Measurements from ENCODE around the gene PHOSPHO2. TPM values are rescaled to one million over a fixed set of nuclear protein-coding genes. Genes with fewer than 3 reads are reported as not detected.

Gene PHOSPHO2
- total and polyA plus RNA-seq, 4 donors: 3.4 to 13.4 (median 4.5) TPM

- Histone ChIP-seq H3K4me1 (ENCODE audit: control insufficient read depth in 1 of 2, insufficient read depth in 2 of 2, low read length in 2 of 2) (no peaks in the 10 kb centered on the region), H3K4me3 (ENCODE audit: low read length in 2 of 2) (no peak overlapping the region), H3K27ac (ENCODE audit: low read depth in 1 of 2, low read length in 2 of 2) (no peak overlapping the region), H3K9me3 (ENCODE audit: control insufficient read depth, low read length) (no peaks in the 10 kb centered on the region), H3K27me3 (ENCODE audit: control insufficient read depth in 1 of 2, insufficient read depth in 2 of 2, low read length in 1 of 2) (no peaks in the 10 kb centered on the region), H3K36me3 (ENCODE audit: control insufficient read depth in 1 of 2, insufficient read depth in 2 of 2, low read length in 1 of 2) (no peaks in the 10 kb centered on the region)
- DNase-seq (no peak), ATAC-seq (ENCODE audit: low FRiP score) (peak; percentile 8)
- intact Hi-C loops (cut with DNase I): no loop called here
- 61 to 68% methylated on average over 12 of the region's 12 CpGs for WGBS, 2 donors
These were observed 22.1 kb downstream of the PHOSPHO2 start for GRCh38 chr2:169716238-169716886.

- DNase-seq (no peak), ATAC-seq (ENCODE audit: low FRiP score) (no peak)
- no peak overlapping the region for H3K4me3 ChIP-seq (ENCODE audit: low read length in 2 of 2)
- no peaks in the 10 kb centered on the region for H3K36me3 ChIP-seq (ENCODE audit: control insufficient read depth in 1 of 2, insufficient read depth in 2 of 2, low read length in 1 of 2)
- no peaks in the 10 kb centered on the region for H3K4me1 ChIP-seq (ENCODE audit: control insufficient read depth in 1 of 2, insufficient read depth in 2 of 2, low read length in 2 of 2)
- H3K27ac ChIP-seq (ENCODE audit: low read depth in 1 of 2, low read length in 2 of 2): no peak overlapping the region
- no peaks in the 10 kb centered on the region for H3K9me3 ChIP-seq (ENCODE audit: control insufficient read depth, low read length)
- intact Hi-C loops (cut with DNase I): no loop called here
- 80 to 83% methylated on average over 12 of the region's 12 CpGs for WGBS, 2 donors
- H3K27me3 ChIP-seq (ENCODE audit: control insufficient read depth in 1 of 2, insufficient read depth in 2 of 2, low read length in 1 of 2): no peaks in the 10 kb centered on the region
These were observed 22.8 kb downstream of the PHOSPHO2 start for GRCh38 chr2:169716938-169717690.

DNA sequence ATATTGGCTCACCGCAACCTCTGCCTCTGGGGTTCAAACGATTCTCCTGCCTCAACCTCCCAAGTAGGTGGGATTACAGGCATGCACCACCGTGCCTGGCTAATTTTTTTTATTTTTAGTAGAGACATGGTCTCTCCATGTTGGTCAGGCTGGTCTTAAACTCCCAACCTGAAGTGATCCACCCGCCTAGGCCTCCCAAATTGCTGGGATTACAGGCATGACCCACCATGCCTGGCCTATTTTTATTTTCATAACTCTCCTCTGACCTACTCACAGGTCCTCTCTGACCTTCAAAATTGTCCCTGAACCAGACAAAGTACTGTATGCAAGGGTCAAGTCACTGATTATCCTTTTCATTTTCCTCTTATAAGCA lies 23.4 kb downstream of the PHOSPHO2 start:
- H3K27ac ChIP-seq (ENCODE audit: low read depth in 1 of 2, low read length in 2 of 2): no peak overlapping the region
- no peak for ATAC-seq (ENCODE audit: low FRiP score)
- intact Hi-C loops (cut with DNase I): no loop called here
- H3K27me3 ChIP-seq (ENCODE audit: control insufficient read depth in 1 of 2, insufficient read depth in 2 of 2, low read length in 1 of 2): no peaks in the 10 kb centered on the region
- DNase-seq: no peak
- 77 to 91% methylated on average over 4 of the region's 4 CpGs for WGBS, 2 donors
- H3K36me3 ChIP-seq (ENCODE audit: control insufficient read depth in 1 of 2, insufficient read depth in 2 of 2, low read length in 1 of 2): no peaks in the 10 kb centered on the region
- H3K4me3 ChIP-seq (ENCODE audit: low read length in 2 of 2): no peak overlapping the region
- H3K9me3 ChIP-seq (ENCODE audit: control insufficient read depth, low read length): no peaks in the 10 kb centered on the region
- no peaks in the 10 kb centered on the region for H3K4me1 ChIP-seq (ENCODE audit: control insufficient read depth in 1 of 2, insufficient read depth in 2 of 2, low read length in 2 of 2)

DNA sequence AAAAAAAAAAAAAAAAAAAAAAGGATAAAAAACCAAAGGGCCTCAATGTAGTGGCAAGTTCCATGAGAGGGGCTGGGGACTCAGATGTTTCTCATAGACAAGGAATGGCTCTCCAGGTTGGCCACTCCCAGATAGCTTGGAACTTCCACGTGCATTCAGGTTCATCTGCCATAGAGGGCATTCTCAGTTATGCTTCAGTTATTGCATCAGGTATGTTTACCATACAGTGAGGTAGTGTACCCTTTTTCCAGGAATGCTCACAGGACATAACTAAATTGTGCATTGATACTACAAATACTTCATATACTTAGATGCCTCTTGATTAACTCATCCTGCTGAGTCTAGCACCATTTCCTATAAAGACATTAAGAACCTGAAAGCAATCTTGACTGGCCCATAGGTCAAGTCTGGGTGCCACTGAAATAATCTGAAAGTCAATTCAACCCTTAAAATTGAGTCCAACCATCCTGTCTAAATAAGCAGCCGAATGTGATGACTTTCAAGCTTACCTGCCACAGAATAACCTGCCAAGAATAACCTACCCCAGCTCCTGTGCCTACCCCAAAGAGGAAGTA lies 24.7 kb downstream of the PHOSPHO2 start:
- no peaks in the 10 kb centered on the region for H3K9me3 ChIP-seq (ENCODE audit: control insufficient read depth, low read length)
- H3K4me3 ChIP-seq (ENCODE audit: low read length in 2 of 2): no peak overlapping the region
- H3K36me3 ChIP-seq (ENCODE audit: control insufficient read depth in 1 of 2, insufficient read depth in 2 of 2, low read length in 1 of 2): no peaks in the 10 kb centered on the region
- WGBS, 2 donors: 82 to 97% methylated on average over 2 of the region's 2 CpGs
- ATAC-seq (ENCODE audit: low FRiP score) (no peak), DNase-seq (no peak)
- intact Hi-C loops (cut with DNase I): no loop called here
- H3K27ac ChIP-seq (ENCODE audit: low read depth in 1 of 2, low read length in 2 of 2): no peak overlapping the region
- no peaks in the 10 kb centered on the region for H3K4me1 ChIP-seq (ENCODE audit: control insufficient read depth in 1 of 2, insufficient read depth in 2 of 2, low read length in 2 of 2)
- H3K27me3 ChIP-seq (ENCODE audit: control insufficient read depth in 1 of 2, insufficient read depth in 2 of 2, low read length in 1 of 2): no peaks in the 10 kb centered on the region

- no peaks in the 10 kb centered on the region for H3K27me3 ChIP-seq (ENCODE audit: control insufficient read depth in 1 of 2, insufficient read depth in 2 of 2, low read length in 1 of 2)
- intact Hi-C loops (cut with DNase I): no loop called here
- H3K4me3 ChIP-seq (ENCODE audit: low read length in 2 of 2): no peak overlapping the region
- no peaks in the 10 kb centered on the region for H3K9me3 ChIP-seq (ENCODE audit: control insufficient read depth, low read length)
- H3K4me1 ChIP-seq (ENCODE audit: control insufficient read depth in 1 of 2, insufficient read depth in 2 of 2, low read length in 2 of 2): no peaks in the 10 kb centered on the region
- no peak overlapping the region for H3K27ac ChIP-seq (ENCODE audit: low read depth in 1 of 2, low read length in 2 of 2)
- DNase-seq (no peak), ATAC-seq (ENCODE audit: low FRiP score) (no peak)
- no peaks in the 10 kb centered on the region for H3K36me3 ChIP-seq (ENCODE audit: control insufficient read depth in 1 of 2, insufficient read depth in 2 of 2, low read length in 1 of 2)
- 70 to 75% methylated on average over 3 of the region's 3 CpGs for WGBS, 2 donors
These were observed 26.7 kb downstream of the PHOSPHO2 start for GRCh38 chr2:169721016-169721415.

DNA sequence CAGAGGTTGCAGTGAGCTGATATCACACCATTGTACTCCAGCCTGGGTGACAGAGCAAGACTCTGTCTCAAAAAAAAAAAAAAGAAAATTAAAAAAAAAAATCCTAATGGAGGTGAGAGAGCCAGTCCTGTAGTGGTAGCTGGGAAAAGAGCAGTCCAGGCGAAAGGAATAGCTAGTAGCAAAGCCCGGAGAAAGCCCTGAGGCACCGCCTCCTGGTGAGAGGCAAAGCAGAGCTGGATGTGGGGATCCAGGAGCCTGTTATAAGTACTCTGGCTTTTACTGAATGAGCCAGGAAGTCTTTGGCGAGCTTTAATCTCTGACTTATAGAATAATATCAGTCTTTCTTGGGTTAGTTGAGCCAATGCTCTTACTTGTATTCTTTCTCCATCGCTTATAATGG lies 32.8 kb downstream of the PHOSPHO2 start:
- intact Hi-C loops (cut with DNase I): no loop called here
- Histone ChIP-seq H3K4me3 (ENCODE audit: low read length in 2 of 2) (no peak overlapping the region), H3K36me3 (ENCODE audit: control insufficient read depth in 1 of 2, insufficient read depth in 2 of 2, low read length in 1 of 2) (no peaks in the 10 kb centered on the region), H3K27ac (ENCODE audit: low read depth in 1 of 2, low read length in 2 of 2) (no peak overlapping the region), H3K27me3 (ENCODE audit: control insufficient read depth in 1 of 2, insufficient read depth in 2 of 2, low read length in 1 of 2) (no peaks in the 10 kb centered on the region), H3K9me3 (ENCODE audit: control insufficient read depth, low read length) (no peaks in the 10 kb centered on the region), H3K4me1 (ENCODE audit: control insufficient read depth in 1 of 2, insufficient read depth in 2 of 2, low read length in 2 of 2) (no peaks in the 10 kb centered on the region)
- DNase-seq (no peak), ATAC-seq (ENCODE audit: low FRiP score) (no peak)
- 70 to 74% methylated on average over 5 of the region's 5 CpGs for WGBS, 2 donors

GRCh38 chr2:169729274-169729605 lies 35.0 kb downstream of the PHOSPHO2 start:
- no peak overlapping the region for H3K27ac ChIP-seq (ENCODE audit: low read depth in 1 of 2, low read length in 2 of 2)
- H3K36me3 ChIP-seq (ENCODE audit: control insufficient read depth in 1 of 2, insufficient read depth in 2 of 2, low read length in 1 of 2): no peaks in the 10 kb centered on the region
- H3K4me3 ChIP-seq (ENCODE audit: low read length in 2 of 2): no peak overlapping the region
- ATAC-seq (ENCODE audit: low FRiP score) (no peak), DNase-seq (no peak)
- no peaks in the 10 kb centered on the region for H3K4me1 ChIP-seq (ENCODE audit: control insufficient read depth in 1 of 2, insufficient read depth in 2 of 2, low read length in 2 of 2)
- no peaks in the 10 kb centered on the region for H3K9me3 ChIP-seq (ENCODE audit: control insufficient read depth, low read length)
- intact Hi-C loops (cut with DNase I): no loop called here
- 97 to 100% methylated on average over 1 of the region's 1 CpG for WGBS, 2 donors
- H3K27me3 ChIP-seq (ENCODE audit: control insufficient read depth in 1 of 2, insufficient read depth in 2 of 2, low read length in 1 of 2): no peaks in the 10 kb centered on the region

- H3K27ac ChIP-seq (ENCODE audit: low read depth in 1 of 2, low read length in 2 of 2): no peak overlapping the region
These were observed 37.8 kb downstream of the PHOSPHO2 start for GRCh38 chr2:169732075-169732474.

More at GRCh38 chr2:169732075-169732474, 37.8 kb downstream of the PHOSPHO2 start:
- DNase-seq (no peak), ATAC-seq (ENCODE audit: low FRiP score) (no peak)
- Histone ChIP-seq H3K27me3 (ENCODE audit: control insufficient read depth in 1 of 2, insufficient read depth in 2 of 2, low read length in 1 of 2) (no peaks in the 10 kb centered on the region), H3K4me3 (ENCODE audit: low read length in 2 of 2) (no peak overlapping the region), H3K36me3 (ENCODE audit: control insufficient read depth in 1 of 2, insufficient read depth in 2 of 2, low read length in 1 of 2) (no peaks in the 10 kb centered on the region), H3K4me1 (ENCODE audit: control insufficient read depth in 1 of 2, insufficient read depth in 2 of 2, low read length in 2 of 2) (no peaks in the 10 kb centered on the region), H3K9me3 (ENCODE audit: control insufficient read depth, low read length) (no peaks in the 10 kb centered on the region)
- WGBS, 2 donors: 56 to 58% methylated on average over 5 of the region's 5 CpGs
- intact Hi-C loops (cut with DNase I): no loop called here
